ENCODE results near the gene FOXO3.

- TF ChIP-seq CTCF (IDR thresholded peaks at IDR 0.05) = no peak
- TF ChIP-seq REST (IDR thresholded peaks at IDR 0.05; ENCODE audit: low read depth, low read length) = no peak
- TF ChIP-seq EP300 (IDR thresholded peaks at IDR 0.05; ENCODE audit: borderline replicate concordance in 1 of 2, low read depth in 1 of 2, low read length in 1 of 2) = no peak
- no peak for TF ChIP-seq RFX5 (IDR thresholded peaks at IDR 0.05; ENCODE audit: low read length)
- no peak for TF ChIP-seq MEF2A (IDR thresholded peaks at IDR 0.05; ENCODE audit: borderline replicate concordance, low read depth)
- TF ChIP-seq SMC3 (IDR thresholded peaks at IDR 0.05; ENCODE audit: low read depth, low read length) = no peak
- TF ChIP-seq JUND (IDR thresholded peaks at IDR 0.05) = no peak
- no peak for TF ChIP-seq POLR2AphosphoS5 (IDR thresholded peaks at IDR 0.05; ENCODE audit: low read depth, low read length)
- TF ChIP-seq EZH2phosphoT487 (IDR thresholded peaks at IDR 0.05; ENCODE audit: borderline replicate concordance, low read depth) = no peak
- no peak for TF ChIP-seq CHD2 (IDR thresholded peaks at IDR 0.05; ENCODE audit: low read length, partially characterized antibody)
- TF ChIP-seq MAX (IDR thresholded peaks at IDR 0.05; ENCODE audit: low read depth) = no peak
Measured at GRCh38 chr6:108561742-108562502, 1.2 kb downstream of the FOXO3 start.

Data from SK-N-SH (cell line).